Activated CD4-positive, alpha-beta memory T cell treated with anti-CD3 and anti-CD28 coated beads, Interleukin-2, amount 10 ng/mL, durations not matched to agents 7 days and 5 days (primary cell): ENCODE results near the gene CCDC107. TPM values are rescaled to one million over a fixed set of nuclear protein-coding genes. Genes with fewer than 3 reads are reported as not detected.

Experiments
- CTCF ChIA-PET: fragments of 350-600 bp; sonication (Branson Sonifier 250); formaldehyde crosslinking; loops from one replicate; lab custom pipeline; 2021; ENCODE audit warnings: antibody characterized with exemption, inconsistent platforms; lab: Charles Lee
- POLR2A ChIA-PET: fragments of 350-600 bp; sonication (Branson Sonifier 250); formaldehyde crosslinking; loops from one replicate; lab custom pipeline; 2021; ENCODE audit warnings: antibody characterized with exemption; lab: Charles Lee
- DNase-seq: peaks from one replicate; pipeline ENCODE4 v3.0.0-alpha.2; 2020
- H3K27ac Mint-ChIP-seq: one replicate; pipeline ENCODE4 v1.8.0; 2021; ENCODE audit warnings: mild to moderate bottlenecking, mixed read lengths
- H3K27me3 Mint-ChIP-seq: one replicate; pipeline ENCODE4 v1.8.0; 2021; ENCODE audit warnings: mixed read lengths
- H3K36me3 Mint-ChIP-seq: one replicate; pipeline ENCODE4 v1.8.0; 2021; ENCODE audit warnings: low read depth, mixed read lengths
- H3K4me1 Mint-ChIP-seq: one replicate; pipeline ENCODE4 v1.8.0; 2021; ENCODE audit warnings: mixed read lengths
- H3K4me3 Mint-ChIP-seq: one replicate; pipeline ENCODE4 v1.8.0; 2021; ENCODE audit warnings: mild to moderate bottlenecking, mixed read lengths
- H3K9me3 Mint-ChIP-seq: one replicate; pipeline ENCODE4 v1.8.0; 2021; ENCODE audit warnings: mixed read lengths
- total RNA-seq, 2 experiments: library from RNA; stranded (reverse); gene quantifications; one replicate each; pipeline ENCODE4 v1.2.3, GENCODE V29; 2021

Gene CCDC107
- total RNA-seq, 2 experiments from 2014 or later = 36.6 to 37.7 TPM

DNA sequence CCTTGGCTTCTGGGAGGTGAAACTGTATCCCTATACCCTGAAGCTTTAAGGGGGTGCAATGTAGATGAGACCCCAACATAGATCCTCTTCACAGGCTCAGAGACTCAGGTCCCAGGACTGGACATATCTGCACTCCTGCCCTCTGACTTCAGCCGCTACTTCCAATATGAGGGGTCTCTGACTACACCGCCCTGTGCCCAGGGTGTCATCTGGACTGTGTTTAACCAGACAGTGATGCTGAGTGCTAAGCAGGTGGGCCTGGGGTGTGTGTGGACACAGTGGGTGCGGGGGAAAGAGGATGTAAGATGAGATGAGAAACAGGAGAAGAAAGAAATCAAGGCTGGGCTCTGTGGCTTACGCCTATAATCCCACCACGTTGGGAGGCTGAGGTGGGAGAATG lies 21.0 kb downstream of the CCDC107 start:
- CTCF ChIA-PET = interaction anchor here (1.5 kb wide), 1 partner anchor 17 kb away, joined by 6 read pairs; no protein-coding TSS in a partner anchor
- DNase-seq = no peak
- Mint-ChIP-seq H3K27me3 (peaks cover 22% of the 10 kb centered on the region), H3K27ac (no peak overlapping the region), H3K36me3 (no peaks in the 10 kb centered on the region), H3K9me3 (no peaks in the 10 kb centered on the region), H3K4me1 (peaks cover 10% of the 10 kb centered on the region), H3K4me3 (no peak overlapping the region)
- POLR2A ChIA-PET = interaction anchor here (1.2 kb wide), 1 partner anchor 11 kb away, joined by 3 read pairs; no protein-coding TSS in a partner anchor

DNA sequence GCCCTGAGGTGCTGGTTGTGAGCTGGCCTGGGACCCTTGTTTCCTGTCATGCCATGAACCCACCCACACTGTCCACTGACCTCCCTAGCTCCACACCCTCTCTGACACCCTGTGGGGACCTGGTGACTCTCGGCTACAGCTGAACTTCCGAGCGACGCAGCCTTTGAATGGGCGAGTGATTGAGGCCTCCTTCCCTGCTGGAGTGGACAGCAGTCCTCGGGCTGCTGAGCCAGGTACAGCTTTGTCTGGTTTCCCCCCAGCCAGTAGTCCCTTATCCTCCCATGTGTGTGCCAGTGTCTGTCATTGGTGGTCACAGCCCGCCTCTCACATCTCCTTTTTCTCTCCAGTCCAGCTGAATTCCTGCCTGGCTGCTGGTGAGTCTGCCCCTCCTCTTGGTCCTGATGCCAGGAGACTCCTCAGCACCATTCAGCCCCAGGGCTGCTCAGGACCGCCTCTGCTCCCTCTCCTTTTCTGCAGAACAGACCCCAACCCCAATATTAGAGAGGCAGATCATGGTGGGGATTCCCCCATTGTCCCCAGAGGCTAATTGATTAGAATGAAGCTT lies 21.8 kb downstream of the CCDC107 start:
- no peaks in the 10 kb centered on the region for H3K9me3 Mint-ChIP-seq
- peaks cover 15% of the 10 kb centered on the region for H3K27me3 Mint-ChIP-seq
- peaks cover 5% of the 10 kb centered on the region for H3K4me1 Mint-ChIP-seq
- no peak overlapping the region for H3K4me3 Mint-ChIP-seq
- CTCF ChIA-PET = interaction anchor here (1.5 kb wide), 1 partner anchor 16 kb away, joined by 6 read pairs; no protein-coding TSS in a partner anchor
- DNase-seq = no peak
- H3K36me3 Mint-ChIP-seq = no peaks in the 10 kb centered on the region
- no peak overlapping the region for H3K27ac Mint-ChIP-seq
- POLR2A ChIA-PET = interaction anchor here (1.0 to 1.2 kb wide), 2 partner anchors 10 to 52 kb away, joined by 3 read pairs; partner anchors contain the start of genes CREB3 and TLN1

DNA sequence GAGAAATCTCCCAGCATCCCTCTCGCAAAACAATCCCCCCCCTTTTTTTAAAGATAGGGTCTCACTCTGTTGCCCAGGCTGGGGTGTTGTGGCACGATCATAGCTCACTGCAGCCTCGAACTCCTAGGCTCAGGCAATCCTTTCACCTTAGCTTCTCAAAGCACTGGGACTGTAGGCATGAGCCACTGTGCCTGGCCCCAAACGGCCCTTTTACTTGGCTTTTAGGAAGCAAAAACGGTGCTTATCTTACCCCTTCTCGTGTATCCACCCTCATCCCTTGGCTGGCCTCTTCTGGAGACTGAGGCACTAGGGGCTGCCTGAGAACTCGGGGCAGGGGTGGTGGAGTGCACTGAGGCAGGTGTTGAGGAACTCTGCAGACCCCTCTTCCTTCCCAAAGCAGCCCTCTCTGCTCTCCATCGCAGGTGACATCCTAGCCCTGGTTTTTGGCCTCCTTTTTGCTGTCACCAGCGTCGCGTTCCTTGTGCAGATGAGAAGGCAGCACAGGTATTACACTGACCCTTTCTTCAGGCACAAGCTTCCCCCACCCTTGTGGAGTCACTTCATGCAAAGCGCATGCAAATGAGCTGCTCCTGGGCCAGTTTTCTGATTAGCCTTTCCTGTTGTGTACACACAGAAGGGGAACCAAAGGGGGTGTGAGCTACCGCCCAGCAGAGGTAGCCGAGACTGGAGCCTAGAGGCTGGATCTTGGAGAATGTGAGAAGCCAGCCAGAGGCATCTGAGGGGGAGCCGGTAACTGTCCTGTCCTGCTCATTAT lies 22.4 kb downstream of the CCDC107 start:
- peaks cover 10% of the 10 kb centered on the region for H3K27me3 Mint-ChIP-seq
- no peak overlapping the region for H3K4me3 Mint-ChIP-seq
- H3K36me3 Mint-ChIP-seq = no peaks in the 10 kb centered on the region
- DNase-seq = no peak
- CTCF ChIA-PET = interaction anchor here (1.5 kb wide), 1 partner anchor 16 kb away, joined by 6 read pairs; no protein-coding TSS in a partner anchor
- H3K27ac Mint-ChIP-seq = no peak overlapping the region
- H3K9me3 Mint-ChIP-seq = no peaks in the 10 kb centered on the region
- POLR2A ChIA-PET = interaction anchor here (1.0 kb wide), 1 partner anchor 52 kb away, joined by 3 read pairs; the partner anchor contains the start of genes CREB3 and TLN1
- H3K4me1 Mint-ChIP-seq = peaks cover 4% of the 10 kb centered on the region

DNA sequence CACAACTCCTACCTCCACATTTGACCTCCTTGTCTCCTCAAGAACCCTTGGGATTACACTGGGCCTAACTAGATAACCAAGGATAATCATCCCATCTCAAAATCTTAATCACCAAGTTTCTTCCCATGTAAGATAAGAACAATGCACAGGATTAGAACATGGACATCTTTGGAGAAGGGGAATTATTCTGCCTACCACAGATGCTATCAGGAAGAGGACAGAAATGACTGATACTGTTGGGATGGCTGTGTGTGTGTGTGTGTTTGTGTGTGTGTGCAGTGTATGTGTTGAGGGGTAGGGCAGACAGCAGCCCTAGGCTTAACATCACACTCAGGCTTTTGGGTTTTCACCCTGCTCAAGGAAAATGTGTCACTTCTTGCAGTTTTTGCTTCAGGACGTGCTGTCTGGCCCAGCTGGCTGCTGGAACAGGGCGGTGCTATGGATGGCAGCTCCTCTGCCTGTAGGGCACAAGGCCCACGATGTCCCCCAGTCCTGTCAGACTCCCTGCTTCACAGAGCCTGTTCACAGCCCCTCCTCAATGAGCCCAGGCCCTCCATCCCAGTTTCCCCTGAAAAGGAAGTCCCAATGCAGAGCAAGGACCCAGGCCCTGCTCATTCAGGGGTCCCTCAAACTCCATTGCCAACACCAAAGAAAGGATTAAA lies 23.4 kb downstream of the CCDC107 start:
- Mint-ChIP-seq H3K27me3 (peaks cover 6% of the 10 kb centered on the region), H3K36me3 (no peaks in the 10 kb centered on the region), H3K27ac (no peak overlapping the region), H3K9me3 (no peaks in the 10 kb centered on the region), H3K4me1 (peaks cover under 1% of the 10 kb centered on the region), H3K4me3 (no peak overlapping the region)
- no peak for DNase-seq
- ChIA-PET CTCF (no interaction called here), POLR2A (no interaction called here)

DNA sequence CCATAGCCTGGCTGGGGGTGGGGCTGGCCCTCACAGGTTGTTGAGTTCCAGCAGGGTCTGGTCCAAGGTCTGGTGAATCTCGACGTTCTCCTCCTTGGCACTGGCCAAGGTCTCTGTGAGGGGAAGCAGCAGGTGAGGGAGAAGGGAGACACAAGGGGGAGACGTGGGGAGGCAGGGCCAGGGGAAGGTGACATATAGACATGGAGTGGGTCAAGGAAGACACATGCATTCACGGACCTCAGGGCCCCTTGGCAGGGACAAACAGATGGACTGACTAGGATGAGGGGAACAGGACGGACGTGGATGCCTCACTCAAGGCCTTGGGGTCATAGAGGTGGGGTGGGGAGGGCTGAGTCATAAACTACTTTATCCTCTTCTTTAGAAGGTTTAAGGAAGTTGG lies 24.0 kb downstream of the CCDC107 start:
- no peak for DNase-seq
- Mint-ChIP-seq H3K9me3 (no peaks in the 10 kb centered on the region), H3K27ac (no peak overlapping the region), H3K4me1 (no peaks in the 10 kb centered on the region), H3K27me3 (peaks cover 4% of the 10 kb centered on the region), H3K36me3 (no peaks in the 10 kb centered on the region), H3K4me3 (no peak overlapping the region)
- POLR2A ChIA-PET = no interaction called here
- CTCF ChIA-PET = interaction anchor here (0.6 kb wide), 1 partner anchor 13 kb away, joined by 4 read pairs; no protein-coding TSS in a partner anchor

DNA sequence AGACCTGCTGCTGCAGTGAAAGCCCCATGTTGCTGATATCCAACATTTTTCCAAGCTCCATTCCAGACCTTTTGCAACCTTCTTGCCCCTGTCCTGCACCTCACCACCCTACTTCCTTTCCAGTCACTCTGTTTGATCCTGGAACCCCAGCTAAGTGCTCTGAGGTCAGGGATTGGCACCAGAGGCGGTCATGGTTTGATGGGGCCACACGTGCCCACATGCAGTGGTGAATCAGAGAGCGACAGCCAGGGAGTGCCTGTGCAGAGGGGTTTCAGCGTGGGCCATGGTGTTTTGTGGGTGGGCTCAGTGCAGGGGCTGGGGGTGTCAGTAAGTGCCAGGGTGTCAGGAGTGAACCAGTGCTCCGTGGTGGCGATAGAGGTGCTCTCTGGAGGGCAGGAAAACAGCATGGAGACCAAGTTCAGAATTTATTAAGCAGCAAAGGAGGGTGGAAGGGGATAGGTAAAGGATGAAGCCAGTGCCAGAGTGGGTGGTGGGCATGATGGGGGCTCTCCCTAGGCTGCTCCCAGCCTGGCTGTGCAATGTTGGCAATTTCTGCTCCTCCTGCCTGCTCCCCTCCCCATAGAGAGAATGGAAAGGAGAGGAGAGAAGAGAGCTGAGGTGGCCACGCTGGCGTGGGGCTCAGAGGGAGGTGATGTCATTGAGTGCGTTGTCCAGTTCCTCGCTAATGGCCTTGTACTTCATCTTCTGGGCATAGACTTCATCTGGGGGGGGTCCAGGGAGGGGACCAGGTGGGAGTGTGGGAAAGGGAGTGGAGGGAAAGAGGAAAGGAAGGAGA lies 24.6 kb downstream of the CCDC107 start:
- Mint-ChIP-seq H3K27ac (no peak overlapping the region), H3K27me3 (no peaks in the 10 kb centered on the region), H3K9me3 (no peaks in the 10 kb centered on the region), H3K36me3 (no peaks in the 10 kb centered on the region), H3K4me3 (no peak overlapping the region), H3K4me1 (peaks cover 1% of the 10 kb centered on the region)
- CTCF ChIA-PET = interaction anchor here (0.6 to 2.5 kb wide), 2 partner anchors 12 to 15 kb away, joined by 4 to 15 read pairs; no protein-coding TSS in a partner anchor
- POLR2A ChIA-PET = interaction anchor here (2.0 kb wide), 1 partner anchor 48 kb away, joined by 6 read pairs; no protein-coding TSS in a partner anchor
- DNase-seq = no peak

DNA sequence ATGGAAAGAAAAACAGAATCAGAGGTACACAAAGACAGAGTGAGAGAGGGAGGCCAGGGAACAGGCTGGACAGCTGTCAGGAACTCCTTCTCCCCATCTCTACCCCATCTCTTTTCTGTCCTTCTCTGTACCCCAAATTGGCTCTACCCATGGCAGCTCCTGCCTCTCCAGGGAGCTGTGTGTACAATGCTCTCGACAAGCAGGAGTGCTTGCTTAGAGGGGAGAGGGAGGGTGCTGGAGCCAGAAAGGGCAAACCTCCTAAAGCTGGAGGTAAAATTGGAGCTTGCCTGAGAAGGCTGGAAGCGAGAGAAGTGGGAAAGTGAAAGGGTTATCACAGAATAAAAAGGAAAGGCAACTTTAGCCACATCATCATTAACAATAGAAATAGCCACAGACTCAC lies 25.2 kb downstream of the CCDC107 start:
- peaks cover 1% of the 10 kb centered on the region for H3K4me1 Mint-ChIP-seq
- H3K4me3 Mint-ChIP-seq = no peak overlapping the region
- no peak overlapping the region for H3K27ac Mint-ChIP-seq
- ChIA-PET POLR2A (interaction anchor here (2.0 kb wide), 1 partner anchor 48 kb away, joined by 6 read pairs; no protein-coding TSS in a partner anchor), CTCF (interaction anchor here (1.4 to 2.5 kb wide), 2 partner anchors 14 to 26 kb away, joined by 5 to 15 read pairs; partner anchors contain the start of genes CCDC107 and RMRP)
- H3K9me3 Mint-ChIP-seq = no peaks in the 10 kb centered on the region
- no peaks in the 10 kb centered on the region for H3K36me3 Mint-ChIP-seq
- H3K27me3 Mint-ChIP-seq = no peaks in the 10 kb centered on the region
- no peak for DNase-seq

DNA sequence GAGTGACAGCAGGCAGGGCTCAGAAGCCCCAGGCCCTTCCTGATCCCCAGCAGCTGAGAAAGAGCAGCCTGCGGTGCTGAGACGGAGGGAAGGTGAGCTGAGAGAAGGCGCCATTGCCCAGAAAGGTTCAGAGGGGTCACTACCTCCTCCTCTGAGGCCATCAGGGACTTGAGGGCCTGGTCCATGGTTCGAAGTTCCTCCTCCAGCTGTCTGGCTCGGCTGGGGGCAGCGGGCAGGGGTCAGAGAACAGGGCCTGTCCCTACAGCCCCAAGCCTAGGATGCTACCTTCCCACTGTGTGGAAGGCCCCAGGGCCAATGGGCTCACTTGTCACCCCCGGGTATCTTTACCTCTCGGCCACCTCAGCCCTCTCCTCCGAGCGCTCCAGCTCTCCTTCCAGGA lies 26.8 kb downstream of the CCDC107 start:
- no peaks in the 10 kb centered on the region for H3K27me3 Mint-ChIP-seq
- peaks cover 10% of the 10 kb centered on the region for H3K4me1 Mint-ChIP-seq
- H3K4me3 Mint-ChIP-seq = no peak overlapping the region
- ChIA-PET CTCF (interaction anchor here (2.5 kb wide), 1 partner anchor 12 kb away, joined by 15 read pairs; no protein-coding TSS in a partner anchor), POLR2A (interaction anchor here (2.0 kb wide), 1 partner anchor 46 kb away, joined by 6 read pairs; no protein-coding TSS in a partner anchor)
- H3K27ac Mint-ChIP-seq = no peak overlapping the region
- no peak for DNase-seq
- H3K9me3 Mint-ChIP-seq = no peaks in the 10 kb centered on the region
- H3K36me3 Mint-ChIP-seq = no peaks in the 10 kb centered on the region

DNA sequence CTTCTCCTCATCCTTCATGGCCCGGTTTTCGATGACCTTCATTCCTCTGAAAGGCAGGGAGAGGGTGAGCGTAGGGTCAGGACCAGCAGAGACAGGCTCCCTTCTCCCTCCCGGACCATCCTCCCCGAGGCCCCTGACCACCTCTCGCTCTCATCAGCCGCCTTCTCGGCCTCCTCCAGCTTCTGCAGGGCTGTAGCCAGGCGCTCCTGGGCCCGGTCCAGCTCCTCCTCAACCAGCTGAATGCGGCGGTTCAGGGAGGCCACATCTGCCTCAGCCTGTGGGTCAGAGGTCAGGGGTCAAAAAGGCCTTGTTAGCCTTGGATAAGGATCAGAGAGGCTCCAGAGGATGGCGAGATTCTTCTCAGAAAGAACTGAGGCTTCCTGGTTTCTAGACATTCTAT lies 27.4 kb downstream of the CCDC107 start:
- ChIA-PET POLR2A (interaction anchor here (1.1 kb wide), 1 partner anchor 38 kb away, joined by 3 read pairs; no protein-coding TSS in a partner anchor), CTCF (interaction anchor here (2.5 kb wide), 1 partner anchor 12 kb away, joined by 15 read pairs; no protein-coding TSS in a partner anchor)
- Mint-ChIP-seq H3K27ac (no peak overlapping the region), H3K36me3 (no peaks in the 10 kb centered on the region), H3K4me3 (no peak overlapping the region), H3K9me3 (no peaks in the 10 kb centered on the region), H3K4me1 (peaks cover 12% of the 10 kb centered on the region), H3K27me3 (no peaks in the 10 kb centered on the region)
- DNase-seq = no peak

DNA sequence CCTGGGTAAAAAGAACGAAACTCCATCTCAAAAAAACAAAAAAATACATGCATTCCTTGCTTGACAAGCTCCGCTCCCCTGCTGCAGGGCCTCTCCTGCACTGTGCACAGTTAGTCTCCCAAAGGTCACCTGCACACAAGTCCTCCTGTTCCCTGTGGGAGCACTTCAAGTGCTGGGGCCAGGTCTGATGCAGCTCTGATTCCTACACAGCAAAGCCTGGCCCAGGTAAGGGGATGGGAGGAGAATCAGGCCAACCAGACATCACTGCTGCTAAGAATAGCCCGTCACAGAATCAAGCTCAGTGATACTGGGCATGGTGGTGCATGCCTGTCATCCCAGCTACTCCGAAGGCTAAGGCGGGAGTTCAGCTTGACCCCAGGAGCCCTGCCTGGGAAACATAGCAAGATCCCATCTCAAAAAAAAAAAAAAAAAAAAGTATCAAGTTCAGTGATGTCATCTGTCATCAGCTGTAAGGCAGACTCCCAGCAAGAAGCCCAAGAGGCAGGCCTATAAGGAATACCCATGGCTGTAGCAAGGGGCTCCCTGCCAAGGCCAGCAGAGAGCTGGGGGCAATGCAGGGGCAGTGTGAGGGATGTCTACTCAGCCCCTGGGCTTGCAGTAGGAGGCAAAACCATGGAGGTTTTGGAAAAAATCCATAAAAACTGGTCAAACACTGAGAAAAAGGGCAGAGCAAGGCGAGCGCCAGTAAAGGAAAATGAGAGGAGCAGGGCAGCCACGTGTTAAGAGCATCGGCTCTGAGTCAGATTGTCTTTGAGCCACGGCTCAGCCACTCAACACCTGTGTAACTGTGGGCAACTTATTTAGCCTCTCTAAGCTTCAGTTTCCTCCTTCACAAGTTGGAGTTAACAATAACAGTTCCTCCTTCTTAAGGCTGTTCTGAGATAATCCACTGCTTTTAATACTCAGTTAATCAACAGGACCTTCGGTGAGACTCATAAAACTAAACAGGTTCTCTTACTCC lies 28.4 kb downstream of the CCDC107 start:
- Mint-ChIP-seq H3K27ac (no peak overlapping the region), H3K4me1 (peaks cover 21% of the 10 kb centered on the region), H3K4me3 (no peak overlapping the region), H3K36me3 (no peaks in the 10 kb centered on the region), H3K27me3 (no peaks in the 10 kb centered on the region), H3K9me3 (no peaks in the 10 kb centered on the region)
- CTCF ChIA-PET = interaction anchor here (0.9 to 2.3 kb wide), 4 partner anchors 10 to 39 kb away, joined by 3 to 21 read pairs (median 4); partner anchors contain the start of genes CCDC107 and RMRP
- DNase-seq = no peak
- POLR2A ChIA-PET = interaction anchor here (1.1 kb wide), 1 partner anchor 39 kb away, joined by 3 read pairs; no protein-coding TSS in a partner anchor

DNA sequence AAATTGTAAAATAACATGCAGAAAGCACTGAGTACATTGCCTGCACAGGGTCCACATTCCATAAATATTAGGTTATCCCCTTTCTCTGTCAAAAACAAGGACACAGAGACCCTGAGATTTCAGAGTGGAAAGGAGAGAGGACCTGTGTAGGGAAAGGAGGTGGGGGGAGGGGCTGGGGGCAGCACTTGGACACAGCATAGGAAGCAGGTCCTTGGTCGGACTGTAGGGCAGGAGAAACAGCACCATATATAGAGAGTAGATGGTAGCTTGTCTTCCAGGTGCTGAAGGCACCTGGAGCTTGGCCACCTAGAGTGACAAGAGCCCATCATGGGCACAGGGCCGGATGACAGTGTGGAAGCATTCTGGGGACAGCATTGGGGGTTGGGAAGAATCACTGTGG lies 29.2 kb downstream of the CCDC107 start:
- Mint-ChIP-seq H3K4me3 (no peak overlapping the region), H3K4me1 (peaks cover 24% of the 10 kb centered on the region)

More for the DNA sequence above, 29.2 kb downstream of the CCDC107 start:
- no peak overlapping the region for H3K27ac Mint-ChIP-seq
- H3K9me3 Mint-ChIP-seq = no peaks in the 10 kb centered on the region
- ChIA-PET CTCF (interaction anchor here (0.8 to 2.5 kb wide), 6 partner anchors 10 to 84 kb away, joined by 3 to 21 read pairs (median 8); partner anchors contain the start of genes CCDC107 and RMRP), POLR2A (interaction anchor here (2.0 kb wide), 1 partner anchor 22 kb away, joined by 7 read pairs; the partner anchor contains the start of gene ARHGEF39)
- no peaks in the 10 kb centered on the region for H3K27me3 Mint-ChIP-seq
- no peaks in the 10 kb centered on the region for H3K36me3 Mint-ChIP-seq
- no peak for DNase-seq
